Astrocyte of the hippocampus (primary cell): ENCODE measurements around the gene SIPA1.

Source experiments
- DNase-seq: peaks from one replicate; pipeline ENCODE4 v3.0.0; 2011; ENCODE audit warnings: low read depth, low spot score

The SIPA1 gene

GRCh38 chr11:65607614-65608426, 30.1 kb upstream of the SIPA1 start:
- no peak for DNase-seq

DNA sequence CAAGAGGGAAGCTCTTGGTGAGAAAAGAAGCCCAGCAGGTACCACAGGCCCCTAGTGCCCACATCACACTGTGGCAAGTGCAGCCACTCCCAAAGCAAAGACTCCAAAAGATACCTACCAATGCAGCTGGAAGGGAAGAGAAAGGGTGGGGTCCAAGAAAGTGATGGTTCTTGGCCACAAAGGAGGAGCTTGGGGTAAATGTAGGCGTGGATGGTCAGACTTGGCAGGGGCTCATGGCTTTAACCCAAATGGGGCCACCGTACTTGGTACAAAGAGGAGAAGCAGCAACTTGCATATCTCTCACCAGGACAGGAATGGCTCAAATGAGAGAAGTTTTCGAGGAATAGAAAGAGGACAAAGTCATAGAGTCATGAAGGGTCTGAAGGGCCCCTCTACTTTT, 28.7 kb upstream of the SIPA1 start:
- DNase-seq, result no peak

- DNase-seq, result no peak
Observed at GRCh38 chr11:65609665-65610064, 28.2 kb upstream of the SIPA1 start.

DNA sequence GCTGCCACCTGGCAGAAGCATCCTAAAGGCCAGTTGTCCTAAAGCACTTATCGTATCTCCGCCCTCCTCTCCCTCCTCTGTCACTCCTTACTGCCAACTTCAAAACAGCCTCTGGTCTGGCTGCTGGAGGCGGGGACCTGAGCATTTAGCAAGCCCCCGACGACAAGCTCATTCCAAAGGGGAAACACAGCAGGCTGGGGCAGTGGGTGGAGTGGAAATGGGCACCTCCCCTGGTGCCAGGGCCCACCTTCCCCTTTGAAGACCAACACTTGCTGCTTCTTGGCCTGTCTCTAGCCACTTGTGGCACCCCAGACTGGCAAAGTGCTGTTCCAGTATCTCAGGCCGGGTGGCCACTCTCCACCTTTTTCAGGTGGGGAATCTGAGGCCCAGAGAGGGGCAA, 27.5 kb upstream of the SIPA1 start:
- DNase-seq, result no peak

- DNase-seq, result no peak
Observed at GRCh38 chr11:65611028-65611757, 26.7 kb upstream of the SIPA1 start.

- DNase-seq, result peak; percentile 48
Observed at GRCh38 chr11:65611758-65612603, 25.9 kb upstream of the SIPA1 start.

- no peak for DNase-seq
Observed at GRCh38 chr11:65612691-65613090, 25.2 kb upstream of the SIPA1 start.

DNA sequence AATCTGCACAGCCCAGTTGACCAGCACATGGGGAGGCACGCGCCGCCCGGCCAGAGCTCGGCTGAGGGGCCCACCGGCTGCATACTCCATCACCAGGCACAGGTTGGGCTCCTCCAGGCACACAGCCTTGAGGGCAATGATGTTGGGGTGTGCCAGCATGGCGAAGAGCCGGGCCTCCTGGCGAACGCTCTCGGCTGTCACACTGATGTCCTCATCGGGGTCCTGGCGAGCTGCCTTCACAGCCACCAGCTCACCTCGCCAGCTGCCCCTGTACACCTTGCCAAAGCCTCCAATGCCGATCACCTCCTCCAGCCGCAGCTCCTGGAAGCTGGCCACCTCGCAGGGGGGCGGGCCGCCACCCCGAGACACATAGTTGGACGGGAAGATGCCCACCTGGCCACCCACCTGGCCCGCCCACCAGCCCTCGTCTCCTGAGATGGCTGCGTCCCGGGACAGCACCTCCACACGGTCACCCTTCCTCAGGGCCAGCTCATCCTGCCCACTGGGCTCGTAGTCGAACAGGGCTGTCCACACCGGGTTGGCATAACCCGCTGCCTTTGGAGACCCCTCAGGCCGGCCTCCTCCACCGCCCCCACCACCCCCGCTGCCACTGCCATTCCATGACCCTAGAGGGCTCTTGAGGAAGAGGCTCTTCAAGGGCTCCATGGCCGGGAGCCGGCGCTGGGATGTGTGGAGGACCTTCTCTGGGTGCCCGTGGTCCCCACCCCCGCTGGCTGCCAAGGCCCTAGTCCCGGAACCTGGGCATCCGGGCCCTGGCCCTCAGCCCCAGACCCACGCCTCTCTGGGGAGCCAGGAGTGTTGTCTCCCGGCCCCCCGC, 24.6 kb upstream of the SIPA1 start:
- DNase-seq, result no peak

GRCh38 chr11:65615229-65615949, 22.5 kb upstream of the SIPA1 start, which contains the start of gene PCNX3:
Gene PCNX3 (plus strand): TSS chr11:65615776. CDS start chr11:65616312, 536 bp downstream.
- peak; percentile 100 for DNase-seq

DNA sequence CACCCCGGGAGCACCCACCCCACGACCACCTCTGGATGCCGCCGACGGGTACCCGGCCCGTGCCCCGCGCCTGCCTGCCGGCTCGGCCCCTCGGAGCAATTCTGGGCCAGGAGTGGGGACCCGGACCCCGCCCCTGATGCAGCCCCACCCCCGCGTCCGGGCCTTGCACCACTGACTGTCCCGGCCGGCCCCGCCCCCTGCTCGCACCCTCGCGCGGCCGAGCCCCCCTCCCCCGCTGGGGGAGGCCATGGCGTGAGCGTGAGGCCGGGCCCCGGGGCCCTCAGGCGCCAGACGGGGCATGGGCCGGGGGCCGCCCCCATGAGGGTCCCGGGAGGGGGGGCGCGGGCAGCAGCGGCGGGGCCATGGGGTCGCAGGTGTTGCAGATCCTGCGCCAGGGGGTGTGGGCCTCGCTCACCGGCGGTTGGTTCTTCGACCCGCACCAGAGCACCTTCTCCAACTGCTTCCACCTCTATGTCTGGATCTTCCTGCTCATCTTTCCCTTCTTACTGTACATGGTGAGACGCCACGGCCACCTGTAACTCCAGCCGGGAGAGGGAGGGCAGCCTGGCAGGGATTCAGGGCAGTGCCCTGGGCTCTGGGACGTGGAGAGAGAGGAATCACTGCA, 21.8 kb upstream of the SIPA1 start:
- peak; percentile 36 for DNase-seq

DNA sequence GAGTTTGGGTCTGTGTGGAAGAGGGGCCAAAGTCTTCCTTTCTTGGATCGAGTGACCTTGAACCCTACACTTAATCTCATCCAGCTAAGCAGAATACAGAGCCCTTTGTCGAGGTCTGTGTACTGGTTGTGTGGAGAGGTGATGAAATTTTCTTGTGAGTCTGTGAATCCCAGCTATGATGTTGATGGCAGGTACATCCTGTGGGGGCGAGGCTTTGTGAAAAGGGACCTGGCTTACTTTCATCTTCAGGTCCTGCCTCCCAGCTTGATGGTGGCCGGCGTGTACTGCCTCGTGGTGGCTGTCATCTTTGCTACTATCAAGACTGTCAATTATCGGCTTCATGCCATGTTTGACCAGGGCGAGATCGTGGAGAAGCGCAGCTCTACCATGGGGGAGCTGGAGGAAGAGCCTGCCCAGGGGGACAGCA, 21.3 kb upstream of the SIPA1 start:
- no peak for DNase-seq

GRCh38 chr11:65617136-65617850, 20.6 kb upstream of the SIPA1 start:
- DNase-seq, result no peak

- no peak for DNase-seq
Observed at GRCh38 chr11:65617990-65618751, 19.7 kb upstream of the SIPA1 start.

DNA sequence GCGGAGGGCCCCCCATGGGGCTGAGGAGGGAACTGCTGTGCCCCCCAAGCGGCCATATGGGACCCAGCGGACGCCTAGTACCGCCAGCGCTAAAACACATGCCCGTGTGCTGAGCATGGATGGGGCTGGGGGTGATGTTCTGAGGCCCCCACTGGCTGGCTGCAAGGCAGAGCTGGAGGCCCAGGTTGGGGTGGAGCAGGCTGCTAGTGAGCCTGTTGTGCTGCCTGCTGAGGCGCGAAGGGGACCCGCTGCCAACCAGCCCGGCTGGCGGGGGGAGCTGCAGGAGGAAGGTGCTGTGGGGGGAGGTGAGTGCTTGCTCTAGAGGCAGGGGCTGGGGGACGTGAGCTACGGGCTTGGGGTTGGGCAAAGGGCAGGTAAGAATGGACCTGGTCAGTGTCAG, 19.1 kb upstream of the SIPA1 start:
- DNase-seq, result no peak

DNA sequence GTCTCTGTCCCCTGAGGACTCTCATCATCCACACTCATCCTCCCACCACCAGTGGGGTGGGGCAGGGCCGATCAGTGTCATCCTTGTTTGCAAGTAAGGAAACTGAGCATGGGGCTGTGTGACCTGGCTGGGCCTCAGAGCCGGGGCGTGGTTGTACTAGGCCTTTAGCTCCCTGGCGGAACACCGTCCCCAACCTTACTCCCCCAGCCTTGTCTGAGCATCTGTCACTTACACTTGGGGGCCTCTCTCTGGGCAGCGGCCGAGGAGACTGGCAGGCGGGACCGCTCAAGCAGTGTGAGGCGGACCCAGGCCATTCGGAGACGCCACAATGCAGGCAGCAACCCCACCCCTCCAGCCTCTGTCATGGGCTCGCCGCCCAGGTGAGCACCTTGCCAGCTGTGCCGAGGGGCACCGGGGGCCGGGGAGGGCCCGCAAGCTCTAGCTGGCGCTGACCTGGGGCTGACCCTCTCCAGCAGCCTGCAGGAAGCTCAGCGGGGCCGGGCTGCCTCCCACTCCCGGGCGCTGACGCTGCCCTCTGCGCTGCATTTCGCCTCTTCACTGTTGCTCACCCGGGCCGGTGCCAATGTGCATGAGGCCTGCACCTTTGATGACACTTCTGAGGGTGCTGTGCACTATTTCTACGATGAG, 18.5 kb upstream of the SIPA1 start:
- no peak for DNase-seq

- no peak for DNase-seq
Observed at GRCh38 chr11:65620666-65621065, 17.2 kb upstream of the SIPA1 start.

- DNase-seq, result no peak
Observed at GRCh38 chr11:65621460-65621859, 16.4 kb upstream of the SIPA1 start.

DNA sequence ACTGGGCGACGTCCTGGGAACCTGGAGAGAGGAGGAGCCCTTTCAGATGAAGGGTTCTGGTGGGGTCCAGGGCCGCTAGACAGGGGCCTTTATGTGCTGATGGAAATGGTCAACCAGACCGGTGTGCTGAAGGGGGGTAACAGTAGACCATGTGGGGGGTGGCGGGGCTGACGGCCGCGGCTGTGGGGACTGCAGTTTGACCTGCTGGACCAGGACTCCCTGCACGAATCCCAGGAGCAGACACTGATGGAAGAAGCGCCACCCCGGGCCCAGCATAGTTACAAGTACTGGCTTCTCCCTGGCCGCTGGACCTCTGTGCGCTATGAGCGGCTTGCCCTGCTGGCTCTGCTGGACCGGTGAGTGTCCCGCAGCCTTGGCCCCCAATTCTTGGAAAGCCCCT, 15.9 kb upstream of the SIPA1 start:
- DNase-seq, result no peak
